HG03095 (cell line): ENCODE measurements around the gene SH3BGRL3.
"Not testable (repeated sequence)": the region's sequence is repeated elsewhere in the genome, so short reads cannot be mapped to it uniquely, and the experiment has no call there.

Experiments
- ATAC-seq: cut with Tn5 transposase; IDR thresholded peaks from one replicate; pipeline ENCODE4 v1.9.1; 2021; ENCODE audit warnings: moderate library complexity; ENCODE audit not compliant: unreplicated experiment

Gene SH3BGRL3

GRCh38 chr1:26315874-26316850, 36.3 kb downstream of the SH3BGRL3 start:
- ATAC-seq: no peak

- ATAC-seq: no peak
Measured at GRCh38 chr1:26317146-26317545, 37.3 kb downstream of the SH3BGRL3 start.

- peak; percentile 37 for ATAC-seq
Measured at GRCh38 chr1:26317612-26318337, 37.9 kb downstream of the SH3BGRL3 start, which contains the start of gene CD52. CD52 (plus strand) TSS chr1:26317958; CDS start chr1:26318018, 60 bp downstream.

- ATAC-seq: no peak
Measured at GRCh38 chr1:26318338-26319064, 38.6 kb downstream of the SH3BGRL3 start.

GRCh38 chr1:26320896-26321295, 41.0 kb downstream of the SH3BGRL3 start:
- no peak for ATAC-seq

GRCh38 chr1:26321315-26322041, 41.6 kb downstream of the SH3BGRL3 start:
- peak; percentile 35 for ATAC-seq

GRCh38 chr1:26322042-26322331, 42.1 kb downstream of the SH3BGRL3 start:
- ATAC-seq: no peak

GRCh38 chr1:26323382-26323781, 43.5 kb downstream of the SH3BGRL3 start:
- ATAC-seq: no peak

- no peak for ATAC-seq
Measured at GRCh38 chr1:26324550-26324949, 44.7 kb downstream of the SH3BGRL3 start.

GRCh38 chr1:26327956-26328362, 48.1 kb downstream of the SH3BGRL3 start:
- no peak for ATAC-seq

GRCh38 chr1:26328597-26328996, 48.7 kb downstream of the SH3BGRL3 start:
- no peak for ATAC-seq

- ATAC-seq: not testable (repeated sequence)
Measured at GRCh38 chr1:26329380-26329779, 49.5 kb downstream of the SH3BGRL3 start.

- no peak for ATAC-seq
Measured at GRCh38 chr1:26330276-26330675, 50.4 kb downstream of the SH3BGRL3 start.
